ENCODE results near the gene NR6A1.

Gene NR6A1

GRCh38 chr9:124625087-124625486 is 146.0 kb downstream of the NR6A1 start:
- Histone ChIP-seq H3K9ac (ENCODE audit: low read length) (no peak overlapping the region), H3K18ac (ENCODE audit: low read depth in 1 of 2, low read length in 2 of 2) (no peak overlapping the region), H3K23ac (ENCODE audit: low read length in 2 of 2) (no peak overlapping the region), H2BK5ac (ENCODE audit: low read depth, low read length, poor library complexity, severe bottlenecking) (no peak overlapping the region), H3K4me2 (ENCODE audit: low read length, poor library complexity, severe bottlenecking) (no peak overlapping the region), H3K4me3 (ENCODE audit: insufficient read depth in 1 of 2, low read depth in 1 of 2, low read length in 2 of 2) (no peak overlapping the region), H2BK15ac (ENCODE audit: low read depth, poor library complexity, severe bottlenecking) (no peak overlapping the region), H4K91ac (ENCODE audit: low read length) (no peak overlapping the region), H4K8ac (ENCODE audit: low read length) (no peak overlapping the region), H2AK5ac (ENCODE audit: low read length, severe bottlenecking) (peak overlapping the region; percentile 32), H3K36me3 (ENCODE audit: control insufficient read depth in 1 of 2, insufficient read depth in 2 of 2, low read depth in 1 of 2, low read length in 2 of 2) (no peaks in the 10 kb centered on the region), H2AFZ (ENCODE audit: low read depth, low read length) (no peak overlapping the region), H2BK12ac (ENCODE audit: low read length in 2 of 2) (no peak overlapping the region), H3K4me1 (ENCODE audit: control insufficient read depth, insufficient read depth, low read depth, low read length) (peaks cover 5% of the 10 kb centered on the region), H3K27ac (ENCODE audit: low read length, poor library complexity, severe bottlenecking) (no peak overlapping the region), H3K79me1 (replicated peaks; ENCODE audit: low read length, poor library complexity, severe bottlenecking) (peaks cover 5% of the 10 kb centered on the region), H3K9me3 (ENCODE audit: control insufficient read depth, low read length) (no peaks in the 10 kb centered on the region), H3K4ac (ENCODE audit: low read depth in 1 of 2, low read length in 2 of 2) (no peak overlapping the region), H3K14ac (ENCODE audit: low read length in 2 of 2) (no peak overlapping the region), H2BK120ac (ENCODE audit: low read depth, low read length) (no peak overlapping the region), H3K27me3 (ENCODE audit: control insufficient read depth in 1 of 2, insufficient read depth in 1 of 2, low read length in 2 of 2) (no peaks in the 10 kb centered on the region)
- no peak for DNase-seq
- 94% methylated on average over 6 of the region's 6 CpGs for WGBS

GRCh38 chr9:124624735-124624992 is 146.4 kb downstream of the NR6A1 start:
- no peak overlapping the region for H3K23ac ChIP-seq (ENCODE audit: low read length in 2 of 2)
- H4K8ac ChIP-seq (ENCODE audit: low read length) = no peak overlapping the region
- peaks cover 5% of the 10 kb centered on the region for H3K4me1 ChIP-seq (ENCODE audit: control insufficient read depth, insufficient read depth, low read depth, low read length)
- no peak overlapping the region for H3K14ac ChIP-seq (ENCODE audit: low read length in 2 of 2)
- H3K9ac ChIP-seq (ENCODE audit: low read length) = no peak overlapping the region
- DNase-seq = no peak
- H2BK120ac ChIP-seq (ENCODE audit: low read depth, low read length) = no peak overlapping the region
- no peaks in the 10 kb centered on the region for H3K9me3 ChIP-seq (ENCODE audit: control insufficient read depth, low read length)
- H3K36me3 ChIP-seq (ENCODE audit: control insufficient read depth in 1 of 2, insufficient read depth in 2 of 2, low read depth in 1 of 2, low read length in 2 of 2) = no peaks in the 10 kb centered on the region
- 100% methylated on average over 1 of the region's 1 CpG for WGBS
- no peak overlapping the region for H2AFZ ChIP-seq (ENCODE audit: low read depth, low read length)
- no peak overlapping the region for H3K4me2 ChIP-seq (ENCODE audit: low read length, poor library complexity, severe bottlenecking)
- peak overlapping the region in 1 of 2 experiments; percentile 48 for H3K18ac ChIP-seq (ENCODE audit: low read depth in 1 of 2, low read length in 2 of 2)
- no peak overlapping the region for H4K91ac ChIP-seq (ENCODE audit: low read length)
- no peak overlapping the region for H2AK5ac ChIP-seq (ENCODE audit: low read length, severe bottlenecking)
- H2BK5ac ChIP-seq (ENCODE audit: low read depth, low read length, poor library complexity, severe bottlenecking) = no peak overlapping the region
- no peak overlapping the region for H3K27ac ChIP-seq (ENCODE audit: low read length, poor library complexity, severe bottlenecking)
- no peak overlapping the region for H3K4ac ChIP-seq (ENCODE audit: low read depth in 1 of 2, low read length in 2 of 2)
- no peak overlapping the region for H2BK12ac ChIP-seq (ENCODE audit: low read length in 2 of 2)
- no peaks in the 10 kb centered on the region for H3K27me3 ChIP-seq (ENCODE audit: control insufficient read depth in 1 of 2, insufficient read depth in 1 of 2, low read length in 2 of 2)
- peaks cover 5% of the 10 kb centered on the region for H3K79me1 ChIP-seq (replicated peaks; ENCODE audit: low read length, poor library complexity, severe bottlenecking)
- H3K4me3 ChIP-seq (ENCODE audit: insufficient read depth in 1 of 2, low read depth in 1 of 2, low read length in 2 of 2) = no peak overlapping the region
- no peak overlapping the region for H2BK15ac ChIP-seq (ENCODE audit: low read depth, poor library complexity, severe bottlenecking)

GRCh38 chr9:124623966-124624734 is 147.0 kb downstream of the NR6A1 start:
- Histone ChIP-seq H2BK5ac (ENCODE audit: low read depth, low read length, poor library complexity, severe bottlenecking) (no peak overlapping the region), H4K91ac (ENCODE audit: low read length) (no peak overlapping the region), H3K27ac (ENCODE audit: low read length, poor library complexity, severe bottlenecking) (no peak overlapping the region), H3K14ac (ENCODE audit: low read length in 2 of 2) (no peak overlapping the region), H3K36me3 (ENCODE audit: control insufficient read depth in 1 of 2, insufficient read depth in 2 of 2, low read depth in 1 of 2, low read length in 2 of 2) (no peaks in the 10 kb centered on the region), H3K4me2 (ENCODE audit: low read length, poor library complexity, severe bottlenecking) (no peak overlapping the region), H4K8ac (ENCODE audit: low read length) (no peak overlapping the region), H3K9me3 (ENCODE audit: control insufficient read depth, low read length) (no peaks in the 10 kb centered on the region), H2BK15ac (ENCODE audit: low read depth, poor library complexity, severe bottlenecking) (no peak overlapping the region), H3K27me3 (ENCODE audit: control insufficient read depth in 1 of 2, insufficient read depth in 1 of 2, low read length in 2 of 2) (no peaks in the 10 kb centered on the region), H2AK5ac (ENCODE audit: low read length, severe bottlenecking) (no peak overlapping the region), H3K4ac (ENCODE audit: low read depth in 1 of 2, low read length in 2 of 2) (no peak overlapping the region), H3K4me3 (ENCODE audit: insufficient read depth in 1 of 2, low read depth in 1 of 2, low read length in 2 of 2) (no peak overlapping the region), H3K18ac (ENCODE audit: low read depth in 1 of 2, low read length in 2 of 2) (peak overlapping the region in 1 of 2 experiments; percentile 48), H3K79me1 (replicated peaks; ENCODE audit: low read length, poor library complexity, severe bottlenecking) (peaks cover 5% of the 10 kb centered on the region), H3K23ac (ENCODE audit: low read length in 2 of 2) (no peak overlapping the region), H2AFZ (ENCODE audit: low read depth, low read length) (no peak overlapping the region), H2BK12ac (ENCODE audit: low read length in 2 of 2) (no peak overlapping the region), H3K9ac (ENCODE audit: low read length) (no peak overlapping the region), H3K4me1 (ENCODE audit: control insufficient read depth, insufficient read depth, low read depth, low read length) (peaks cover 8% of the 10 kb centered on the region), H2BK120ac (ENCODE audit: low read depth, low read length) (no peak overlapping the region)
- WGBS = 98% methylated on average over 7 of the region's 7 CpGs
- no peak for DNase-seq

GRCh38 chr9:124622882-124623281 is 148.2 kb downstream of the NR6A1 start:
- H2BK120ac ChIP-seq (ENCODE audit: low read depth, low read length) = no peak overlapping the region
- H3K18ac ChIP-seq (ENCODE audit: low read depth in 1 of 2, low read length in 2 of 2) = no peak overlapping the region
- peaks cover 12% of the 10 kb centered on the region for H3K4me1 ChIP-seq (ENCODE audit: control insufficient read depth, insufficient read depth, low read depth, low read length)
- H3K23ac ChIP-seq (ENCODE audit: low read length in 2 of 2) = no peak overlapping the region
- H2AFZ ChIP-seq (ENCODE audit: low read depth, low read length) = no peak overlapping the region
- no peak for DNase-seq
- no peaks in the 10 kb centered on the region for H3K9me3 ChIP-seq (ENCODE audit: control insufficient read depth, low read length)
- no peak overlapping the region for H4K8ac ChIP-seq (ENCODE audit: low read length)
- H2BK5ac ChIP-seq (ENCODE audit: low read depth, low read length, poor library complexity, severe bottlenecking) = no peak overlapping the region
- H3K36me3 ChIP-seq (ENCODE audit: control insufficient read depth in 1 of 2, insufficient read depth in 2 of 2, low read depth in 1 of 2, low read length in 2 of 2) = no peaks in the 10 kb centered on the region
- no peak overlapping the region for H3K4ac ChIP-seq (ENCODE audit: low read depth in 1 of 2, low read length in 2 of 2)
- no peak overlapping the region for H4K91ac ChIP-seq (ENCODE audit: low read length)
- peak overlapping the region; percentile 79 for H2AK5ac ChIP-seq (ENCODE audit: low read length, severe bottlenecking)
- H3K27me3 ChIP-seq (ENCODE audit: control insufficient read depth in 1 of 2, insufficient read depth in 1 of 2, low read length in 2 of 2) = no peaks in the 10 kb centered on the region
- no peak overlapping the region for H2BK12ac ChIP-seq (ENCODE audit: low read length in 2 of 2)
- no peak overlapping the region for H2BK15ac ChIP-seq (ENCODE audit: low read depth, poor library complexity, severe bottlenecking)
- H3K9ac ChIP-seq (ENCODE audit: low read length) = no peak overlapping the region
- no peak overlapping the region for H3K14ac ChIP-seq (ENCODE audit: low read length in 2 of 2)
- H3K4me2 ChIP-seq (ENCODE audit: low read length, poor library complexity, severe bottlenecking) = no peak overlapping the region
- H3K27ac ChIP-seq (ENCODE audit: low read length, poor library complexity, severe bottlenecking) = no peak overlapping the region
- no peak overlapping the region for H3K4me3 ChIP-seq (ENCODE audit: insufficient read depth in 1 of 2, low read depth in 1 of 2, low read length in 2 of 2)
- H3K79me1 ChIP-seq (replicated peaks; ENCODE audit: low read length, poor library complexity, severe bottlenecking) = peaks cover 5% of the 10 kb centered on the region
